Inferior parietal cortex (tissue), 1 donor: ENCODE data around the gene PHOSPHO1.

ENCODE experiments used
- DNase-seq: peaks from one replicate; pipeline ENCODE4 v3.0.0-alpha.2; 2016; ENCODE audit errors: extremely low spot score

PHOSPHO1 gene

GRCh38 chr17:49242813-49243212 is 12.2 kb upstream of the PHOSPHO1 start:
- no peak for DNase-seq

GRCh38 chr17:49241692-49242397 is 11.3 kb upstream of the PHOSPHO1 start:
- DNase-seq, result no peak

GRCh38 chr17:49241040-49241439 is 10.5 kb upstream of the PHOSPHO1 start:
- no peak for DNase-seq

GRCh38 chr17:49240619-49241018 is 10.0 kb upstream of the PHOSPHO1 start:
- no peak for DNase-seq

DNA sequence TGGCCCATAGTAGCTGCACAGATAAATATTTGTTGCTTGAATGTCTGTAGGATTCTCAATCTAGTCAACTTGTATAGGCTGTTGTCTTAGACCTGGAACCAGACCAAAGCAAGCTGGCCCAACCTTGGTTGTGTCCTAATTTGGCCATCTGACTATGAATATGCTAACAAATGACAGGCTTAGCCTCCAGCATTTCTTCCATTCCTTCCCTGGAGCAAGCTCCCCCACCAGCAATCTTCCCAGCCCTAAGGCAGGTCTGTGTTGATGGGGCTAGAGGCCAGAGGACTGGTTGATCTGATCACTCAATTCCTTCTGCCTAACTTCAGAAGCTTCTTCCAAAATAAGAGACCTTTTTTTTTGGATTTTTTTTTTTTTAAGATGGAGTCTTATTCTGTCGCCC is 9.4 kb upstream of the PHOSPHO1 start:
- DNase-seq, result no peak

DNA sequence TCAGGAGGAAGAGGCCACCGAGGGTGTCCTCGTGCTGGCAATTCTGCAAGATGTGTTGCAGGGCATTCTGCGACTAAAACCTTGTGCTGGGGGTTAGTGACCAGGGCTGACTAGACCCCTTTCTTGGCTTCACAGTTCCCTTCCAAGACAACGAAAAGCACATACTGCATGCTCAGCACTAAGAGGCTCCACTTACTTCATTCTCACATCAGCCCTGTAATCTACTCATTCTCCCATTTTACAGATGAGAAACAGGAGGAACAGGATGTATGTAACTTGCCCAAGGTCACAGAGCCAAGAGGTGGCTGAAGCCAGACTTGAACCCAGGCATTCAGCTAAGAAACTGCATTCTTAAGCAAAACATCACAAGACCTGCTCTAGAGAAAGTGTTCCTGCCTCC is 5.3 kb upstream of the PHOSPHO1 start:
- DNase-seq, result no peak

DNA sequence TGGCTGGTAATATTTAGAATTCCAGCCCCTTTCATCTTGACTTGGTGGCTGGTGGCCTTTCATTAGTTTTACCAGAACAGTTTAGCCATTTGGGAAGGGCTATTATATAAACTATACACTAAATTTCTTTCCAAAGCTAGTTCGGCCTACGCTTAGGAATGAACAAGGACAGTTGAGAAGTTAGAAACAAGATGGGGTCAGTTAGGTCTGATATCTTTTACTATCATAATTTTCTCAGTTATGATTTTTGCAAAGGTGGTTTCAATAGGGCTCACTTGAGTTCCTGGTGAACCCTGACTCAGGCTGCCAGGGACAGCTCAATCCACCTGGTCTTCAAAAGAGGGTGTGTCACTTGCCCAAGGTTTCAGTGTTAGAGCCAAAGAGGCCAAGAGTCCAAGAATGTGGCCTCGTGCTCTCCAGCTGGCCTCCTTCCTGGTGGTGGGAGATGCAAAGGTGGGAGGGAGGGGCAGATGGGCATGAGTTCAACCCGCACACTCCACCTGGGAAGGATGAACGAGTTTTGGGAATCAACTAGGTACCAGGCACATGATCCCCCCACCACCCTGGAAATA is 4.0 kb upstream of the PHOSPHO1 start:
- DNase-seq, result no peak

DNA sequence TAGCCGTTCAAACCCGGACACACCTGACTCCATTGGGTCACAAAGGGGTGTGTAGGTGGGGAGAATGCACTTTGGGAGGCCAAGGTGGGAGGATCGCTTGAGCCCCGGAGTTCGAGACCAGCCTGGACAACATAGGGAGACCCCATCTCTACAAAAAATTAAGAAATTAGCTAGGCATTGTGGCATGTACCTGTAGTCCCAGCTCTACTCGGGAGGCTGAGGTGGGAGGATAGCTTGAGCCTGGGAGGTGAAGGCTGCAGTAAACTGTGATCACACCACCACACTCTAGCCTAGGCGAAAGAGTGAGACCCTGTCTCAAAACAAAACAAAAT is 942 bp upstream of the PHOSPHO1 start:
- DNase-seq, result no peak

- no peak for DNase-seq
Observed at GRCh38 chr17:49229805-49230600, 584 bp downstream of the PHOSPHO1 start.

- no peak for DNase-seq
Observed at GRCh38 chr17:49229076-49229804, 1.3 kb downstream of the PHOSPHO1 start.

GRCh38 chr17:49227436-49228261 is 2.9 kb downstream of the PHOSPHO1 start:
- DNase-seq, result peak; percentile 80

DNA sequence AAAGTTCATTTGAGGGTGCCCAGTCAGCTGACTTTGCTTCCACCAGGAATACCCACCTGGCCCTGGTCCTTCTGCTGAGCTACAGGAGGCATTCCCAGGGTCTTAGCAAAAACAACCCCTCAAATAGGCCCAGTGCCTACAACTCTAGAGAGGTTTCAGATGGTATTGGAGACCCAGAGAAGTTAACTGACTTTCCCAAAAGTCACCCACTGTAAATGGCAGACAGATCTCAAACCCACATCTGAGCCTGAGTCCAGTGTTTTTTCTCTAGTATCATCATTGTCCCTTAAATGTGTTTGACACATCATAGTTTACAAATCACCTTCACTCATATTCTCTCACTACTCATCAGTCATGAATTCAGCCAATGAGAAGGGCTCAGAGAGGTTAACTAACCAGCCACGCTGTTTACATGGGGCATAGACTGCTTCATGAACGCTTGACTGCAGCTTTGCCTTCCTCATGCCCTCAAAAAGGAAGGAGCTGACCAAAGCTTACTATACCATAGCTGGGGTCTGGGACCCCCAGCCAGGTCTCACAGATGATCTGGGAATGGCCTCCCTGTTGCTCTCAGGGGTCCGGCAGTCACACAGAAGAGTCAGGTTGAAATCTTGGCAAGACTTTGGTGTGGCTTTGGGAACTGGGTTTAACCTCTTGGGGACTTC is 3.7 kb downstream of the PHOSPHO1 start:
- DNase-seq, result no peak

DNA sequence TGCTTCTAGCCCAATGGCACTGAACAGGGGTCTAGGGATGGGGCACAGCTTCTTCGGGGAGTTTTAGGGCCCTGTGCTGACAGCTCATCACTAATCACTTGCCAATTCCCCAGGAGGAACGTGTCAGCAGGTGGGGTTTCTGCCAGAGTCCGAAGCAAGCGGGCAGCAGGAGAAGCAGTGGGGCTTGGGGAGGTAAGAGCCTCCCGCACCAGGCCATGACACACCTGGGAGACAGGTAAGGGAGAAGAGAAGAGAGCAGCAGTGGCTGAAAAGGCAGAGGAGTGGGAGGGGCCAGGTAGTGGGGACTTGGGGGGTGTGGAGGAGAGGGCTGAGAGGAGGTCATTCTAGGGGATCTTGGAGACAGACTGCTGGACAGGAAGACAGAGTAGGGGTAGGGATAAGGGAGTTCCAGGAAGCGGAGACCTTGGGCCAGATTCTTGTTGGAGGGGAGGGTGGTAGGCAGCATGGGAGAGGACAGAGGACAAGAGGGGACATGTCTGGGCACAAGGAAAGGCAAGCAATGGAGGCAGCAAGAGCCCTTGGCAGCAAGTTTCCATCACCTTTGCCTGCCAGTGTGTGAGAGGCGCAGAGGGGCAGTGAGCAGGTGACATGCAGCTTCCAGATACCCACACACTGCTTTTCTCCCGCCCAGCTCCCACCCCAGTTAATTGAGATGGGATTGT is 4.9 kb downstream of the PHOSPHO1 start:
- DNase-seq, result no peak

DNA sequence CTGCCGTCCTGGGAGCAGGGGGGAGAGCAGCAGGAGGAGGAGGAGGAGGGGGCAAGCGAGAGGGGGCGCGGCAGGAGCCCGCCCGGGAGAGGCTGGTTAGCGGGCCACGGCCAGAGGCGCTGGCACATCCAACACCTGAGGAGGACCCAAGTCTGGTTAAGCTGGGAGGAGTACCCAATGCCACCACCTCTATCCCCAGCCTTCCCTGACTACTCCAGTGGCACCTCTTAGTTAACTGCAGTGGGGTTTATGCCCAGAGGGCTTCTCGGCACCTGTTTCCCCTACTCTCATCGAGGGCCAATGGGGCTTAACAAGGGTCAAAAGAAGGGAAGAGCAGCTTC is 5.6 kb downstream of the PHOSPHO1 start:
- no peak for DNase-seq

DNA sequence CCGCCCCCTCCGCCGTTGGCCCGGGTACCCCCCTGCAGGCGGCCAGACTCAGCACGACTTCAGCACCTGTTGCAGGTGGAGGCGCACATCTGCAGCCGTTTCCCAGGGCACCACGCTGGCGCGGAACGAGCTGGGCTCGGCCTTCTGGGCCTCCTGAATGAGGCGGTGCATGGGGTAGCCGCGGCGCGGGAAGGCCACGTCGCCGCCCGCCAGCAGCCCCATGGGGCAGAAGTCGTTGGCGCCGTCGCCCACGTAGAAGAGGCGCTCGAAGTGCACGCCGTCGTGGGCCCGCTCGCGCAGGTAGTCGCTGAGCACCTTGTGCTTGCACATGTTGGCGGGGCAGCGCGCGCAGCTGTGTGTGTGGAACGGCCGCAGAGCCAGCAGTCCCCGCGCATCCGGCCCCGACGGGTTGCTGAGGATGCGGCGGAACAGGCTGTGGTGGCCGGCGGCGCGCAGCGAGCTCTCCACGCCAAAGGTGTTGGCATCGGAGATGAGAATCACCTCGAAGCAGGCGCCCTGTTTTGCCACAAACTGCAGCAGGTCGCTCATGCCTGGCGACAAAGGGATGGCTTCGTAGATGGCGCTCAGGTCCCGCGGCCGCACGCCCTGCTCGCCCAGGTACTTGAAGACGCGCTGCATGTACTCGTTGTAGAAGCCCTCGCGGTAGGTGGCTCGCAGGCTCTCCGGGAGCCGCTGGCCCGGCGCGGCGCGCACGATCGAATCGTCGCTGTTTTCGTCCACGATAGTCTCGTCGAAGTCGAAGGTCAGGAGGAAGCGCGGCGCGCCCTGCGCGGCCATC is 6.2 kb downstream of the PHOSPHO1 start:
- no peak for DNase-seq

DNA sequence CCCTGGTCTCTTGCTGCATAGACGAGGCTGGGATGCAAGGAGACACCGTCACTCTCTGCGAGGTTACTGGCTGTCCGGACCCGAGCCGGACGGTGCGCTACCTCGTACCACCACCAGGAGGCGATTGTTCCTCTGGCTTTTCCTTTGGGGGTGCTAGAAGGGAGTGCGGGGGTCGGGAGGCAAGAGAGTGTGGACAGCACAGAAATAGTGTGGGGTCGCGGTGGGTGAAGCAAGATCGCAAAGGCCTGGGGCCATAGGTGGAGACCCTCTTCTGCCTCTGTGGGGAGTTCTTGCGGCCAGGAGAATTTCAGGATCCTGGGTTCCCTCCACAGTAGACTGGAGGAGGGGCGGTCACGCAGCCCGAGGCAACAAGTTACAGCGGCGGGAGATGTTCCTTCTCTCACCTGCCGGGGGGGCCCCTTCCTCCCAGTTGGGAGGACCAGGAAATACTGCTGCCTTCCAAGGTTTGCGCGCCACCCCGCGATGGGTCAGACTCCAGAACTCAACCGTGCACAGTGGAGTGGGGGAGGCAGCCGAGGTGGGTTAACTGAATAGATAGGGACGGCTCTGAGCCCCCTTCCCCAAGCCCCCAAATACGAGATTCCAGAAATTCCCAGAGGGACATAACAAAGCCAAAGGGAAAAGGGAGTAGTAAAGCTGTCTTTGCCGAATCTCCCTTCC is 6.9 kb downstream of the PHOSPHO1 start:
- DNase-seq, result peak; percentile 54

GRCh38 chr17:49223168-49223516 is 7.4 kb downstream of the PHOSPHO1 start:
- no peak for DNase-seq

DNA sequence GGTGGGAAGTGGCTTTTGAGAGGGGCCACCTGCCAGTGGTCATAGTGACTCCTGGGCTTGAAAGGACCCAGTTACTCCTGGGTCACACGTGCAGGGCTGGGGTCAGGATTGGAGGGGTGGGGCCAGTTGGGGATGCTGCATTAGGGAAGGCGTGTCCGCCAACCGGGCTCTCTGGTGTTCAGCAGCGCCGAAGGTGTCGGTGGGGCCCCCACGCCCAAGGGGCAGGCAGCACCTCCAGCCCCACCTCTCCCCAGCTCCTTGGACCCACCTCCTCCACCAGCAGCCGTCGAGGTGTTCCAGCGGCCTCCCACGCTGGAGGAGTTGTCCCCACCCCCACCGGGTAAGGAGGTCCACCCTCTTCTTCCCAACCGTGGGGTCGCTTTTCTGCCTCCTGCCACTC is 10.6 kb downstream of the PHOSPHO1 start:
- DNase-seq, result no peak
